Right ventricle myocardium superior (tissue), 1 donor: ENCODE results near the gene USP2. TPM values are rescaled to one million over a fixed set of nuclear protein-coding genes. Genes with fewer than 3 reads are reported as not detected.
A peak's percentile ranks its signal among the peaks of the same experiment; 100 is the strongest.

Source experiments
- ATAC-seq: fragments of 200-7000 bp; cut with Tn5 transposase; one replicate; pipeline ENCODE4 v1.9.1; 2020; ENCODE audit warnings: mild to moderate bottlenecking; ENCODE audit not compliant: poor library complexity
- DNase-seq: peaks from one replicate; pipeline ENCODE4 v3.0.0-alpha.2; 2020
- intact Hi-C: fragments of 100-400 bp; cut with DNase I; formaldehyde crosslinking; loops from one replicate; pipeline ENCODE4 v1.11.2; 2022
- long read RNA-seq: library from polyadenylated mRNA; unstranded; transcript quantifications from one replicate; pipeline ENCODE4 v2.0.0, GENCODE V29; 2021
- total RNA-seq: library from RNA; stranded (reverse); fragmentation: NEBNext Ultra II Directional; extraction: Animal tissue kit (Norgen Biotek cat#: 25700); gene quantifications from one replicate; pipeline ENCODE4 v1.2.1, GENCODE V29; 2021
- donor health status: DM: no; HTN: yes; CAD: no; lungs with severe emphysema.

The USP2 gene, protein sequence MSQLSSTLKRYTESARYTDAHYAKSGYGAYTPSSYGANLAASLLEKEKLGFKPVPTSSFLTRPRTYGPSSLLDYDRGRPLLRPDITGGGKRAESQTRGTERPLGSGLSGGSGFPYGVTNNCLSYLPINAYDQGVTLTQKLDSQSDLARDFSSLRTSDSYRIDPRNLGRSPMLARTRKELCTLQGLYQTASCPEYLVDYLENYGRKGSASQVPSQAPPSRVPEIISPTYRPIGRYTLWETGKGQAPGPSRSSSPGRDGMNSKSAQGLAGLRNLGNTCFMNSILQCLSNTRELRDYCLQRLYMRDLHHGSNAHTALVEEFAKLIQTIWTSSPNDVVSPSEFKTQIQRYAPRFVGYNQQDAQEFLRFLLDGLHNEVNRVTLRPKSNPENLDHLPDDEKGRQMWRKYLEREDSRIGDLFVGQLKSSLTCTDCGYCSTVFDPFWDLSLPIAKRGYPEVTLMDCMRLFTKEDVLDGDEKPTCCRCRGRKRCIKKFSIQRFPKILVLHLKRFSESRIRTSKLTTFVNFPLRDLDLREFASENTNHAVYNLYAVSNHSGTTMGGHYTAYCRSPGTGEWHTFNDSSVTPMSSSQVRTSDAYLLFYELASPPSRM
- 136 TPM for total RNA-seq
- long read RNA-seq, transcript USP2-204 (12 exons, 1,704 nt) = major isoform, 59 of 144 reads
- long read RNA-seq, partial matches to known transcripts = 45 of 144 reads
- long read RNA-seq, other reads (novel, unspliced or antisense) = 38 of 144 reads

DNA sequence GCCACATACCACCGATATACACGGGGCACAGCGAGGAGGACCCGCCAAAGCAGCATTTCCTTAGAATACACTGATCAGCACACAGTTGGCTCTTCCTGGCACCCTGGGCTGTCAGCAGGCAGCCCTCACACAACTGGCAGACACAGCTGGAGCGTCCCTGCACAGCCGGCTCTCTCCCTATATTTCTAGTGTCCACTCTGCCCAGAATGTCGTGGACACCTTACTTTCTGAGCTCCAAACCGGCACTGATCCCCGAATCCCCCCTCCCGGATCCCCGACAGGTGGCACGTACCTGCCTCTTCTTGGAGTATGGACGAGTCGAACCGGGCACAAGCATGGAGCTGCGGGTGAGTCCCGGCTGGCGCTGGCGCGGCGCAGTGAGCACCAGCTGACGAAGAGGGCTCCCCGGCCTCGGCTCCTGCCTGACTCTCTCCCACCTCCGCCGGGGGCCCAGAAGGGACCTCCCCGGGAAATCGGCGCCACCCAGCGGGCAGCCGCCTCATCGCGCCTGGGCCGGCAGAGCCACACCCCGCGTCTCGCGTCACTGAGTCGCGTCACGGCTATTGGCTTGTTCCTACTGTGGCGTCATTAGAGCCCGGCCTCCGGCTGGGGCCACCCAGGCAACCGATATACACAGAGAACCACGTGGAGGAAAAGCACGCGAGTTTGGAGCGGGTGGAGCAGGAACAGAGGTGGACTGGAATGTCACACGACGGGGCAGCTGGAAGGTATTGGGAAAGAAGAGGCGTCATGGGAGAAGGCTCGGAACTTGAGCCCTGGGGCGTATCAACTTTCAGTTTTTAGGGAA is at the start of gene USP2:
TSS of gene USP2 (minus strand) at position 510 of the 808 bp plus-strand sequence. CDS start 8,210 bp downstream, outside the sequence.
- ATAC-seq (peak; percentile 90), DNase-seq (peak; percentile 98)
- intact Hi-C loops = no loop called here

GRCh38 chr11:119427279-119427678 is 45.8 kb upstream of the USP2 start:
- ATAC-seq (no peak), DNase-seq (no peak)

DNA sequence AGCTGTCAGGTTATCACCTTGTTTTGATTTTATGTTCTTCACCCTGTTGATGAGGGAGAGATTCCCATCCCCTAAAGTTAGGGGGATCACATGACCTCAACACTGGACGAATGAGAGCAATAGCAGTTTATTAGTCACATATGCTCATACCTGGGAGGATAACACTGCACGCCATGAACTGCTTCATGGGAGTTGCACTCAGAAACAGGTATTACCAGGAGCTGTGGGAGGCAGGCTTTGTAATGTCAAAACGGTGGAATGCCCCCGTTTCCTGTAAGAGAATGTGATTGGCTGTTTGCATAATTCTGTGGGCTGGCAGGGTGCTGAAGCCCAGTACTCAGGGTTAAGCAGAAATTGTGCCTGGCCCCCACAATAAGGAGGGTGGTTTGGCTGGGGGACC is 44.7 kb upstream of the USP2 start:
- DNase-seq = no peak
- no peak for ATAC-seq
- intact Hi-C loops = no loop called here

More at GRCh38 chr11:119427279-119427678, 45.8 kb upstream of the USP2 start:
- intact Hi-C loops = no loop called here

DNA sequence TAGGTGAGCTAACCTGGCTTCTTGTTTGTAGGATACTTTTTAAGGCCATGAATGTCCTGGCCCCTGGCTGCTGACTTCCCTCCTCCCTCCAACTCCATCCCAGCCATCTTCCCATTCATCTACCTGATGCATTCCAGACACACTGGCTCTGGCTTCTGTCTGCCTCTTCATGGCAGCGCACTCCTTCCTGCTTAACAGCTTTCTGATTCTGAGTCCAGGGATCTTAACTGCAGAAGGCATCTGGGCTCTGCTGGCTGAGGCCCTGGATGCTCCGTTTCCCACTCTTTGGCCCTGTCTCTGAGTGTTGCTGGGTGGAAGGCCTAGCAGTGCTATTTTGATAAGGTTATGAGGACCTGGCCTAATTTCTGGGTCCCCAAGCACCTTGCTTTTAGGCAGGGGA is 43.3 kb upstream of the USP2 start:
- intact Hi-C loops = no loop called here
- no peak for ATAC-seq

DNA sequence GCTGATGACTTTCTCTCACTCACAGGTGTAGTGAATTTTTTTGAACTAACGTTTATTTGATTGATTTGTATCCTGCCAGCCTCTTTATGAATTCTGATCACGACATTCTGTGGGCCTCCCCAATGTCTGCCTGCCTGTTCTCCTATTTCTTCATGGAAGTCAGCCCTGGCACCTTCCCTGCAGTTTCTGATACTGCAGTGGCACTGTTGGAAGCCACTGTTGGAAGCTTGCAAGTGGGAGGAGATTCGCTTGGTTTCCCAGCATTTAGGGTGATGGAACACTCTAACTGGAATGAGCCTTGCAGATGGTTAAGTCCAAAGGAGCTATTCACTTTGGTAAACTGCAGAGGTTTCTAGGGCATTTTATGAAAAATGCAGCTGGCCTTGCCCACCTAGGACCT is 42.8 kb upstream of the USP2 start:
- DNase-seq = no peak
- ATAC-seq = no peak
- intact Hi-C loops = no loop called here

More for the DNA sequence above, 43.3 kb upstream of the USP2 start:
- DNase-seq = no peak

DNA sequence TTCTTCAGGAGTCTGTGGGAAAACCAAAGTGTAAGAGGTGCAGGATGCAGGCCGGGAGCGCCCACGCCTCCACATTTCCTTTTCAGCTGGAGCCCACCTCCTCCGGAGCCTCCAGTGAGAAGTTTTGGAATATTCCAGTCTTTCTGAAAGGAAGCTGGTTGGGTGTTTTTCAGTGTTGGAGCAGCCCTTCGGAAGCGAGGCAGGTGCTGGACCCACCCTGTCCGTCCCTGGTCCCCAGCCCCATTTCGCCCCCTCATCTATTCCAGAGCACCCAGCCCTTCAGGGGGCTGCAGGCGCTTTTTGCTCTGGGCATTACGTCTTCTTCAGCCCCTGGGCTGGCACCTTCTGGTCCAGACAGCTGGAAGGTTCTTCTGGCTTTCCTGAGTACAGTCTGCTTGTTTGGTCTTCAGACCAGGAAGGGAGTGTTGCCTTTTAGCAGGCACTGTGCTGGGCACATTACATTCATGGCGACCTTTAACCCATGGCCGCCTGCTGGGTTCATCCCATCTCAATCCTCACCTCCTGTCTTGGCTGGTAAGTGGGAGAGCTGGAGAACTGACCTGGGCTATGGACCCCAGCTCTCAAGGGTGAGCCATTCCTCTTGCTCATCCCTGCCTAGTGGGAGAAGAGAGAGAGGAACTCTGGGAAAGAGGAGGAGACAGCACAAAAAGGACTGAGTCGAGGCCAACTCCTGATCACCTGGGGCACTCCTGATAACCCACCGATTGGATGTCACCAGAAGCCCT is 42.2 kb upstream of the USP2 start:
- intact Hi-C loops = no loop called here
- DNase-seq (no peak), ATAC-seq (no peak)

GRCh38 chr11:119422809-119423508 is 41.5 kb upstream of the USP2 start, which contains the start of gene THY1:
Gene THY1 (minus strand): TSS chr11:119423172. CDS start chr11:119420905, 2,267 bp downstream.
- ATAC-seq (no peak), DNase-seq (no peak)
- intact Hi-C loops = no loop called here

- no peak for DNase-seq
- intact Hi-C loops = no loop called here
Measured at GRCh38 chr11:119421941-119422808, 40.7 kb upstream of the USP2 start.

DNA sequence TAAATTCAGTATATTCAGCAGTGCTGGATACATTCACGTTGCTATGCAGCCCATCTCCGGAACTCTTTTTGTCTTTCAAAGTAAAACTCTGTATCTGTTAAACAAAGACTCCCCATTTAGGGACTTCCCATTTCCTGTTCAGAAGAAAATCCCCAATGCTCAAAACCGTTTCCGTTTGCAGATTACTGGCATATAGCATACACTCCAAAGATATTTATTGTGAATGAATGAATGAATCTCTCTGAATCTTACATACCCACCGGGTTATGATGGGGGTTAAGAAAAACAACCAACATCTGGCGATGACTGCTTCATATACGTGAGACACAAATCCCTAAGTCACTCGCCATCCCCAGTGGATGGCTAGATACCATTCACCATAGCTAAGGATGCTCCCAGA is 39.9 kb upstream of the USP2 start:
- intact Hi-C loops = no loop called here
- DNase-seq (no peak), ATAC-seq (no peak)

More at GRCh38 chr11:119421941-119422808, 40.7 kb upstream of the USP2 start:
- no peak for ATAC-seq

DNA sequence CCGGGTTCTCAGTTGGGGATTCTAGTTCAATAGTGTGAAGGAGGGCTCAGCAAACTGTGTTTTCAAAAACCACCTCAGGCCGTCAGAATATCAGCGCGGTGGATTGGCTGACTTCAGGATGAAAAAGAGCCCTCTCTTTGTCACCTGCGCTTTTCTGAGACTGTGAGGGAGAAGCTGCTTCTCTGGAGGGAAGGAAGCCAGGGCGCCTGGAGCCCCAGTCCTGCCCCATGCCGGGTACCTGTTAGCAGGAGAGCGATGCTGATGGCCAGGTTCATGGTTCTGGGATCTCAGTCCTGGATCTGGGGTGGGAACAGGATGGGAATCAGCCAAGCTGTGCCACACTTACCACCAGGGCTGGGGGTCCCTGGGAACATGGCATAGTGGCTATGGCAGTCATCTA is 39.1 kb upstream of the USP2 start:
- intact Hi-C loops = no loop called here
- no peak for ATAC-seq
- no peak for DNase-seq

- ATAC-seq (no peak), DNase-seq (no peak)
- intact Hi-C loops = no loop called here
Measured at GRCh38 chr11:119419834-119420492, 38.5 kb upstream of the USP2 start.

GRCh38 chr11:119419246-119419645 is 37.8 kb upstream of the USP2 start:
- ATAC-seq (no peak), DNase-seq (no peak)
- intact Hi-C loops = no loop called here

- DNase-seq (no peak), ATAC-seq (no peak)
- intact Hi-C loops = no loop called here
Measured at GRCh38 chr11:119418759-119419158, 37.3 kb upstream of the USP2 start.

- intact Hi-C loops = no loop called here
- DNase-seq (no peak), ATAC-seq (no peak)
Measured at GRCh38 chr11:119417726-119418540, 36.4 kb upstream of the USP2 start.
